ENCODE data around the gene NEK11. TPM values are rescaled to one million over a fixed set of nuclear protein-coding genes. Genes with fewer than 3 reads are reported as not detected.

The NEK11 gene
- total and polyA plus RNA-seq, 4 donors: 4.0 to 36.3 (median 9.8) TPM

GRCh38 chr3:131025539-131025938 lies 1.1 kb upstream of the NEK11 start:
- DNase-seq (no peak), ATAC-seq (ENCODE audit: insufficient read depth, low FRiP score) (no peak)
- peaks cover 0 to 30% (median 7%) of the 10 kb centered on the region in 5 donors for H3K4me1 ChIP-seq (ENCODE audit: control insufficient read depth in 5 of 5, insufficient read depth in 5 of 5, low read length in 5 of 5)
- no peaks in the 10 kb centered on the region for H3K27me3 ChIP-seq (ENCODE audit: control insufficient read depth in 3 of 3, insufficient read depth in 3 of 3, low read length in 2 of 3)
- 79 to 81% methylated on average over 1 of the region's 1 CpG for WGBS, 2 donors
- H3K36me3 ChIP-seq (ENCODE audit: control insufficient read depth in 4 of 4, insufficient read depth in 4 of 4, low read length in 4 of 4): peaks cover 0 to 7% (median 5%) of the 10 kb centered on the region in 4 donors
- H3K9ac ChIP-seq (ENCODE audit: insufficient read depth in 1 of 2, low read length in 2 of 2): no peak overlapping the region
- H3K9me3 ChIP-seq (ENCODE audit: control insufficient read depth in 4 of 4, insufficient read depth in 3 of 4, low read length in 3 of 4): no peaks in the 10 kb centered on the region
- TF ChIP-seq CTCF (IDR thresholded peaks at IDR 0.05; ENCODE audit: control extremely low read depth, extremely low read depth): no peak
- no peak overlapping the region for H3K27ac ChIP-seq (ENCODE audit: low read depth in 1 of 2, low read length in 1 of 2)
- no peak overlapping the region for H3K4me3 ChIP-seq

- H3K9ac ChIP-seq (ENCODE audit: insufficient read depth in 1 of 2, low read length in 2 of 2): no peak overlapping the region
- WGBS, 2 donors: 95 to 97% methylated on average over 3 of the region's 3 CpGs
- DNase-seq: no peak
Measured at GRCh38 chr3:131028844-131029243, 2.2 kb downstream of the NEK11 start.

GRCh38 chr3:131031660-131032059 lies 5.0 kb downstream of the NEK11 start:
- Histone ChIP-seq H3K9me3 (ENCODE audit: control insufficient read depth in 4 of 4, insufficient read depth in 3 of 4, low read length in 3 of 4) (no peaks in the 10 kb centered on the region), H3K36me3 (ENCODE audit: control insufficient read depth in 4 of 4, insufficient read depth in 4 of 4, low read length in 4 of 4) (peaks cover 0 to 2% (median 0%) of the 10 kb centered on the region in 4 donors), H3K27me3 (ENCODE audit: control insufficient read depth in 3 of 3, insufficient read depth in 3 of 3, low read length in 2 of 3) (no peaks in the 10 kb centered on the region), H3K27ac (ENCODE audit: low read depth in 1 of 2, low read length in 1 of 2) (no peak overlapping the region), H3K9ac (ENCODE audit: insufficient read depth in 1 of 2, low read length in 2 of 2) (no peak overlapping the region), H3K4me3 (no peak overlapping the region), H3K4me1 (ENCODE audit: control insufficient read depth in 5 of 5, insufficient read depth in 5 of 5, low read length in 5 of 5) (peaks cover 0 to 7% (median 0%) of the 10 kb centered on the region in 5 donors)
- WGBS, 2 donors: 69 to 91% methylated on average over 3 of the region's 3 CpGs
- no peak for ATAC-seq (ENCODE audit: insufficient read depth, low FRiP score)
- no peak for TF ChIP-seq CTCF (IDR thresholded peaks at IDR 0.05; ENCODE audit: control extremely low read depth, extremely low read depth)
- no peak for DNase-seq

More at GRCh38 chr3:131028844-131029243, 2.2 kb downstream of the NEK11 start:
- no peak for TF ChIP-seq CTCF (IDR thresholded peaks at IDR 0.05; ENCODE audit: control extremely low read depth, extremely low read depth)
- ATAC-seq (ENCODE audit: insufficient read depth, low FRiP score): no peak
- H3K27ac ChIP-seq (ENCODE audit: low read depth in 1 of 2, low read length in 1 of 2): no peak overlapping the region
- no peak overlapping the region for H3K4me3 ChIP-seq
- no peaks in the 10 kb centered on the region for H3K27me3 ChIP-seq (ENCODE audit: control insufficient read depth in 3 of 3, insufficient read depth in 3 of 3, low read length in 2 of 3)
- peaks cover 0 to 16% (median 7%) of the 10 kb centered on the region in 5 donors for H3K4me1 ChIP-seq (ENCODE audit: control insufficient read depth in 5 of 5, insufficient read depth in 5 of 5, low read length in 5 of 5)
- H3K36me3 ChIP-seq (ENCODE audit: control insufficient read depth in 4 of 4, insufficient read depth in 4 of 4, low read length in 4 of 4): peaks cover 0 to 6% (median 4%) of the 10 kb centered on the region in 4 donors
- H3K9me3 ChIP-seq (ENCODE audit: control insufficient read depth in 4 of 4, insufficient read depth in 3 of 4, low read length in 3 of 4): no peaks in the 10 kb centered on the region

All from lung (tissue), 12 donors.